Measurements from ENCODE around the gene AVEN. TPM values are rescaled to one million over a fixed set of nuclear protein-coding genes. Genes with fewer than 3 reads are reported as not detected.

AVEN gene
- total and polyA plus RNA-seq, 2 of the 8 experiments (the other 6 are each of a cell fraction or from before 2014, with no cell fraction given): 5.5 to 17.0 TPM

DNA sequence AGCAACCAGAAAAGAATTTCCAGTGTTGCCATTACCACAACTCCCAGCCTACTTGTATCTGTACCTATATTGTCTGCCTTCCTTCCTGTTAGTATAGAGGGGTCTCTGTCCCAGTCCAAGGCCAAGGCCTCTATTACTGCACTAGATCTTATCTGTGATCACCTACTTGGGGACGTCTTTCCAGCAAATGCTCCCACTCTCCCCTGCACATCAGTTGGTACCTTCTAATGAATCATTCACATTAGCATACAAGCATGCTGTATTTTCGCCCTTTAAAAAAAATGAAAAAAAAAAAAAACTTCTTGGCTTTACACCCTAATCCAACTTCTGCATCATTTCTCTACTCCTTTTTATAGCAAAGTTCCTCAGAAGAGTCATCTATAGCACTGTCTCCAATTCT is 4.8 kb upstream of the AVEN start (continued):
- TF ChIP-seq, protein P1, sequence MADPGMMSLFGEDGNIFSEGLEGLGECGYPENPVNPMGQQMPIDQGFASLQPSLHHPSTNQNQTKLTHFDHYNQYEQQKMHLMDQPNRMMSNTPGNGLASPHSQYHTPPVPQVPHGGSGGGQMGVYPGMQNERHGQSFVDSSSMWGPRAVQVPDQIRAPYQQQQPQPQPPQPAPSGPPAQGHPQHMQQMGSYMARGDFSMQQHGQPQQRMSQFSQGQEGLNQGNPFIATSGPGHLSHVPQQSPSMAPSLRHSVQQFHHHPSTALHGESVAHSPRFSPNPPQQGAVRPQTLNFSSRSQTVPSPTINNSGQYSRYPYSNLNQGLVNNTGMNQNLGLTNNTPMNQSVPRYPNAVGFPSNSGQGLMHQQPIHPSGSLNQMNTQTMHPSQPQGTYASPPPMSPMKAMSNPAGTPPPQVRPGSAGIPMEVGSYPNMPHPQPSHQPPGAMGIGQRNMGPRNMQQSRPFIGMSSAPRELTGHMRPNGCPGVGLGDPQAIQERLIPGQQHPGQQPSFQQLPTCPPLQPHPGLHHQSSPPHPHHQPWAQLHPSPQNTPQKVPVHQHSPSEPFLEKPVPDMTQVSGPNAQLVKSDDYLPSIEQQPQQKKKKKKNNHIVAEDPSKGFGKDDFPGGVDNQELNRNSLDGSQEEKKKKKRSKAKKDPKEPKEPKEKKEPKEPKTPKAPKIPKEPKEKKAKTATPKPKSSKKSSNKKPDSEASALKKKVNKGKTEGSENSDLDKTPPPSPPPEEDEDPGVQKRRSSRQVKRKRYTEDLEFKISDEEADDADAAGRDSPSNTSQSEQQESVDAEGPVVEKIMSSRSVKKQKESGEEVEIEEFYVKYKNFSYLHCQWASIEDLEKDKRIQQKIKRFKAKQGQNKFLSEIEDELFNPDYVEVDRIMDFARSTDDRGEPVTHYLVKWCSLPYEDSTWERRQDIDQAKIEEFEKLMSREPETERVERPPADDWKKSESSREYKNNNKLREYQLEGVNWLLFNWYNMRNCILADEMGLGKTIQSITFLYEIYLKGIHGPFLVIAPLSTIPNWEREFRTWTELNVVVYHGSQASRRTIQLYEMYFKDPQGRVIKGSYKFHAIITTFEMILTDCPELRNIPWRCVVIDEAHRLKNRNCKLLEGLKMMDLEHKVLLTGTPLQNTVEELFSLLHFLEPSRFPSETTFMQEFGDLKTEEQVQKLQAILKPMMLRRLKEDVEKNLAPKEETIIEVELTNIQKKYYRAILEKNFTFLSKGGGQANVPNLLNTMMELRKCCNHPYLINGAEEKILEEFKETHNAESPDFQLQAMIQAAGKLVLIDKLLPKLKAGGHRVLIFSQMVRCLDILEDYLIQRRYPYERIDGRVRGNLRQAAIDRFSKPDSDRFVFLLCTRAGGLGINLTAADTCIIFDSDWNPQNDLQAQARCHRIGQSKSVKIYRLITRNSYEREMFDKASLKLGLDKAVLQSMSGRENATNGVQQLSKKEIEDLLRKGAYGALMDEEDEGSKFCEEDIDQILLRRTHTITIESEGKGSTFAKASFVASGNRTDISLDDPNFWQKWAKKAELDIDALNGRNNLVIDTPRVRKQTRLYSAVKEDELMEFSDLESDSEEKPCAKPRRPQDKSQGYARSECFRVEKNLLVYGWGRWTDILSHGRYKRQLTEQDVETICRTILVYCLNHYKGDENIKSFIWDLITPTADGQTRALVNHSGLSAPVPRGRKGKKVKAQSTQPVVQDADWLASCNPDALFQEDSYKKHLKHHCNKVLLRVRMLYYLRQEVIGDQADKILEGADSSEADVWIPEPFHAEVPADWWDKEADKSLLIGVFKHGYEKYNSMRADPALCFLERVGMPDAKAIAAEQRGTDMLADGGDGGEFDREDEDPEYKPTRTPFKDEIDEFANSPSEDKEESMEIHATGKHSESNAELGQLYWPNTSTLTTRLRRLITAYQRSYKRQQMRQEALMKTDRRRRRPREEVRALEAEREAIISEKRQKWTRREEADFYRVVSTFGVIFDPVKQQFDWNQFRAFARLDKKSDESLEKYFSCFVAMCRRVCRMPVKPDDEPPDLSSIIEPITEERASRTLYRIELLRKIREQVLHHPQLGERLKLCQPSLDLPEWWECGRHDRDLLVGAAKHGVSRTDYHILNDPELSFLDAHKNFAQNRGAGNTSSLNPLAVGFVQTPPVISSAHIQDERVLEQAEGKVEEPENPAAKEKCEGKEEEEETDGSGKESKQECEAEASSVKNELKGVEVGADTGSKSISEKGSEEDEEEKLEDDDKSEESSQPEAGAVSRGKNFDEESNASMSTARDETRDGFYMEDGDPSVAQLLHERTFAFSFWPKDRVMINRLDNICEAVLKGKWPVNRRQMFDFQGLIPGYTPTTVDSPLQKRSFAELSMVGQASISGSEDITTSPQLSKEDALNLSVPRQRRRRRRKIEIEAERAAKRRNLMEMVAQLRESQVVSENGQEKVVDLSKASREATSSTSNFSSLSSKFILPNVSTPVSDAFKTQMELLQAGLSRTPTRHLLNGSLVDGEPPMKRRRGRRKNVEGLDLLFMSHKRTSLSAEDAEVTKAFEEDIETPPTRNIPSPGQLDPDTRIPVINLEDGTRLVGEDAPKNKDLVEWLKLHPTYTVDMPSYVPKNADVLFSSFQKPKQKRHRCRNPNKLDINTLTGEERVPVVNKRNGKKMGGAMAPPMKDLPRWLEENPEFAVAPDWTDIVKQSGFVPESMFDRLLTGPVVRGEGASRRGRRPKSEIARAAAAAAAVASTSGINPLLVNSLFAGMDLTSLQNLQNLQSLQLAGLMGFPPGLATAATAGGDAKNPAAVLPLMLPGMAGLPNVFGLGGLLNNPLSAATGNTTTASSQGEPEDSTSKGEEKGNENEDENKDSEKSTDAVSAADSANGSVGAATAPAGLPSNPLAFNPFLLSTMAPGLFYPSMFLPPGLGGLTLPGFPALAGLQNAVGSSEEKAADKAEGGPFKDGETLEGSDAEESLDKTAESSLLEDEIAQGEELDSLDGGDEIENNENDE (IDR thresholded peaks at IDR 0.05; ENCODE audit: insufficient replicate concordance, low read length): no peak

Data from H1 (cell line).